GM12878 (cell line): Measurements from ENCODE around the gene MRPS5.

Experiments used
- RCOR1 ChIP-seq: conservative IDR thresholded peaks from 2 replicates; pipeline ENCODE4 v1.6.1; 2012; ENCODE audit warnings: low read depth, low read length, improper control_type of control experiment
- TAF1 ChIP-seq: IDR thresholded peaks from 2 replicates; pipeline ENCODE4 v1.6.1; 2011; ENCODE audit warnings: mild to moderate bottlenecking, low read depth, low read length, borderline replicate concordance

- TF ChIP-seq RCOR1 (no peak), TAF1 (no peak)
Observed at GRCh38 chr2:95122197-95122551, 566 bp upstream of the MRPS5 start.
